Stimulated activated effector memory CD8-positive, alpha-beta T cell treated with anti-CD3 and anti-CD28 coated beads, Interleukin-12 subunit alpha, Interleukin-12 subunit beta, amount 100 ng/mL, for 72 hours (primary cell): ENCODE results near the gene MAP4K2.
A peak's percentile ranks its signal among the peaks of the same experiment; 100 is the strongest.

ENCODE experiments used
- ATAC-seq: fragments of 150-1000 bp; cut with Tn5 transposase; 2 replicates; pipeline ENCODE4 v1.10.0; 2021
- DNase-seq, 2 donors: peaks; one replicate each; pipeline ENCODE4 v3.0.0; 2021 to 2022; ENCODE audit warnings: low spot score in 2 of 2
- H3K27ac Mint-ChIP-seq: one replicate; pipeline ENCODE4 v1.8.0; 2022; ENCODE audit warnings: mild to moderate bottlenecking, mixed read lengths
- H3K36me3 Mint-ChIP-seq: one replicate; pipeline ENCODE4 v1.8.0; 2022; ENCODE audit warnings: mild to moderate bottlenecking, mixed read lengths
- H3K4me1 Mint-ChIP-seq: one replicate; pipeline ENCODE4 v1.8.0; 2022; ENCODE audit warnings: mixed read lengths
- H3K4me3 Mint-ChIP-seq: one replicate; pipeline ENCODE4 v1.8.0; 2022; ENCODE audit warnings: mild to moderate bottlenecking, mixed read lengths
- H3K9me3 Mint-ChIP-seq: one replicate; pipeline ENCODE4 v1.8.0; 2022; ENCODE audit warnings: mixed read lengths

MAP4K2 gene

DNA sequence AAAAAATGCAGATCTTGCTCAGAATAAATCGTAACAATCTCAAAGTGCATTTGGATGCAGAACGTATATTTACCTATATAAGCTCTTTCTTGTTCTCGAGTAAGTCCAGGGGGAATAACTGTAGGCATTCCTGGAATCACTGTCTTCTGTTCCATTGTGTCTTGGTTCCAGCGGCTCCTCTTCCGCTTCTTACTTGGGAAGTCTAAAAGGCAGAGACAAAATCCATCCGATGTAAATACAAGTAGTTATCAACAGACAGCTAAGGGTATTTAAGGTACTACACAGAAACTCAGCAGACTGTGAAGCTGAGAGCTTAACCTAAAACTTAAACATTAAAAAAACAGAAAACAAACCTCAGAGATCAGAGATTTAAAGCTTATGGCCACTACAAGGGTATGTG is 26.6 kb downstream of the MAP4K2 start:
- ATAC-seq (no peak), DNase-seq (no peak)
- Mint-ChIP-seq H3K9me3 (no peaks in the 10 kb centered on the region), H3K4me1 (peaks cover 47% of the 10 kb centered on the region), H3K4me3 (peak overlapping the region; percentile 88), H3K36me3 (peaks cover 86% of the 10 kb centered on the region), H3K27ac (peak overlapping the region; percentile 92)

DNA sequence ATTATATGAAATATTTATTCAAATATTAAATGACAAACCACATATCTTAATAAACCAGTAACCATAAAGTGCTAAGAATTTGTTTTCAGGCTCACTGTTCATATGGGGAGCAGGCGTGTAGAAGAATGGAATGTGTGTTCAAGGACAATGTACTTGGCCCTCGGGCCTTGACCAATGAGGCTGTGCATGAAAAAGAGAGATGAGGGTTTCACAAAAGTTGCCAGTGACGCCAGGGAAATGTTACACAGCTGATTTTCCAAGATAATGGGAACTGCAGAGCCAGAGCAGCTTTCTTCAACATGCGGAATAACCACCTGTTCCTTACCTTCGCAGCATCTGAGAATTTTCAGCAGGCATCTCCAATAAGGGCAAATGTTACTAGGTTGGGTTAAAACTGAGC is 28.9 kb downstream of the MAP4K2 start:
- H3K27ac Mint-ChIP-seq, result peak overlapping the region; percentile 92
- H3K4me1 Mint-ChIP-seq, result peaks cover 63% of the 10 kb centered on the region
- ATAC-seq (no peak), DNase-seq (no peak)
- peaks cover 97% of the 10 kb centered on the region for H3K36me3 Mint-ChIP-seq
- H3K9me3 Mint-ChIP-seq, result no peaks in the 10 kb centered on the region
- peak overlapping the region; percentile 88 for H3K4me3 Mint-ChIP-seq

GRCh38 chr11:64772303-64773018 is 30.6 kb downstream of the MAP4K2 start:
- DNase-seq, result no peak
- ATAC-seq, result no peak
- Mint-ChIP-seq H3K4me1 (peaks cover 74% of the 10 kb centered on the region), H3K4me3 (no peak overlapping the region), H3K36me3 (peaks cover 100% of the 10 kb centered on the region), H3K27ac (peak overlapping the region; percentile 67), H3K9me3 (no peaks in the 10 kb centered on the region)

- H3K36me3 Mint-ChIP-seq, result peaks cover 100% of the 10 kb centered on the region
- H3K4me1 Mint-ChIP-seq, result peaks cover 74% of the 10 kb centered on the region
- DNase-seq (no peak), ATAC-seq (no peak)
- no peak overlapping the region for H3K4me3 Mint-ChIP-seq
- H3K27ac Mint-ChIP-seq, result no peak overlapping the region
- H3K9me3 Mint-ChIP-seq, result no peaks in the 10 kb centered on the region
Observed at GRCh38 chr11:64771861-64772260, 31.2 kb downstream of the MAP4K2 start.

GRCh38 chr11:64770120-64770519 is 32.9 kb downstream of the MAP4K2 start:
- Mint-ChIP-seq H3K4me3 (no peak overlapping the region), H3K27ac (peak overlapping the region; percentile 81), H3K9me3 (no peaks in the 10 kb centered on the region), H3K4me1 (peaks cover 76% of the 10 kb centered on the region), H3K36me3 (peaks cover 100% of the 10 kb centered on the region)
- DNase-seq, result no peak
- ATAC-seq, result no peak

DNA sequence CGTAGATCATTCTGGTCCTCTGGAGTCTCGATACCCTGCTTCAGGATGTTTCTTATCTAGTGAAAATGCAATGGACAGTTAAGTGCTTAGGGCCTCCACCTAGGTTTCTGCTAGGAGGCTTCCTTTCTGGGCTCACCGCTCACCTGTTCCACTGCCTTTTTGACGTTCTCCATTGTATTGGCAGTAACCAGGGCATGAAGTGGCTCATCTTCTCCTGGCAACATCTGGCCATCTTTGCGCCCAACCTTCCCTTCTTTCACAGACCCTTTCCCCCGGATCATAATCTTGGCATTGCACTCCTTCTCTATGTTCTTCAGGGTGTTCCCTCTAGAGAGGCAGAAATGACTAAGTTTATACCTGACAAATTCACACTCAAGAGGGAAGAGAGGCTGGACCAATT is 33.7 kb downstream of the MAP4K2 start:
- Mint-ChIP-seq H3K27ac (peak overlapping the region; percentile 83), H3K4me1 (peaks cover 79% of the 10 kb centered on the region), H3K36me3 (peaks cover 100% of the 10 kb centered on the region), H3K4me3 (no peak overlapping the region), H3K9me3 (no peaks in the 10 kb centered on the region)
- ATAC-seq (no peak), DNase-seq (no peak)

DNA sequence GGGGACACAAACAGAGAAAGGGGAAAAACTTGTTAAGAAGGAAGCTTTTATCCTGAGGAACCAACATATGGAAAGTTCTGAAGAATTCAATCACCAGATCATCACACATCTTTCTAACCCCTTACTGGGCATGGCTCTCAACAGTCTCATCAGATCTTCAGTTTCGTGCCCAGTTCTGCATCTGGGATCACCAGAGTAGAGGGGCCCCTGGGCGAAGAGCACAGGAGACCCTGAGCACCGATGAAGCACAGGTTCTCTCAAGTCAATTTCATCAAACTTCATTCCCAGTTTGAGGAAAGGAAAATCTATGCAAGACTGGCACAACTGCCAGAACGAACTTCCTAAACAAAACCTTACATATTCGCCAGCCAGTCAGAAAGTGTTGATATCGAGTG is 34.7 kb downstream of the MAP4K2 start:
- no peak overlapping the region for H3K4me3 Mint-ChIP-seq
- ATAC-seq (no peak), DNase-seq (no peak)
- no peaks in the 10 kb centered on the region for H3K9me3 Mint-ChIP-seq
- peaks cover 82% of the 10 kb centered on the region for H3K4me1 Mint-ChIP-seq
- H3K27ac Mint-ChIP-seq, result peak overlapping the region; percentile 83
- H3K36me3 Mint-ChIP-seq, result peaks cover 100% of the 10 kb centered on the region

- Mint-ChIP-seq H3K4me1 (peaks cover 85% of the 10 kb centered on the region), H3K4me3 (no peak overlapping the region), H3K9me3 (no peaks in the 10 kb centered on the region), H3K36me3 (peaks cover 100% of the 10 kb centered on the region), H3K27ac (peak overlapping the region; percentile 83)
- DNase-seq, result peak; percentile 72 to 89
- ATAC-seq, result peak; percentile 67
Observed at GRCh38 chr11:64767344-64768299, 35.4 kb downstream of the MAP4K2 start.

- Mint-ChIP-seq H3K36me3 (peaks cover 100% of the 10 kb centered on the region), H3K4me3 (peak overlapping the region; percentile 26), H3K27ac (peak overlapping the region; percentile 83), H3K4me1 (peaks cover 92% of the 10 kb centered on the region), H3K9me3 (no peaks in the 10 kb centered on the region)
- ATAC-seq (no peak), DNase-seq (no peak)
Observed at GRCh38 chr11:64766881-64767280, 36.1 kb downstream of the MAP4K2 start.

DNA sequence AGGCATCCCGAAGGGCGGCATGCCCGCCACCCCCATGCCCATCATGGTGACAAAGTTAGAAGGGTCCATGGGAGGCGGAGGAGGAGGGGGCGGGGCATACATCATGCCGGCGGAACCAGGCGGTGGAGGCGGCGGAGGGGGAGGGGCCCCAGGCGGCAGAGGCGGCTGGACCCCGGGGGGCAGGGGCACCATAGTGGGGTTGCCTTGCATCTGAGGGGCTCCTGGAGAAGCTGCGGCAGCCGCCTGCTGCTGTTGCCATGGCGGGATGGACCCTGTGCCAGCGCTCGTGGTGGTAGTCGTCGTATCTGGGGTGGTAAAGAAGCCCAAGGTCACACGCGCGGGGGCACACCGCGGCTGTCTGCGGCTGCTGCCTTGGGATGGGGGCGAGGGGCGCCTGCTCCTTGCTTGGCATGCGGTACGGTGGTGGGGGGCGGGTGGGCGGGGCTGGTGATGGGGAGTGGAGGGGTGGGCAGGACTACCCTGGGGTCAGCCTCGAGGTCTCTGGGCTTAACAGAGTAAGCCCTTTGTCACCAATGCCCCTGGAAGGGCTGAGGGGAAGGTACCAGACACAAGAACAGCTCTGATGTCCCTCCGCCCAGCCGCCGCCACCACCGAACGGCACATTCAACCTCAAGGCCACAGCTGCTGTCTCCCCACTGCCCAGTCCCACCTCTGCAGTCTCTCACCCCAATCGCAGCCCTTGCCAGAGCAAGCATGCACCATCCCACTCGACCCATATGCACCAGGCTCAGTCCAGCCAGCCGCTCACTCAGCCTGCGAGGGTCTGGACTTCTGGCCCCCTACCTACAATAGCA is 37.0 kb downstream of the MAP4K2 start:
- Mint-ChIP-seq H3K36me3 (peaks cover 100% of the 10 kb centered on the region), H3K9me3 (no peaks in the 10 kb centered on the region), H3K4me1 (peaks cover 95% of the 10 kb centered on the region), H3K27ac (peak overlapping the region; percentile 81), H3K4me3 (peak overlapping the region; percentile 26)
- DNase-seq, result no peak
- no peak for ATAC-seq

DNA sequence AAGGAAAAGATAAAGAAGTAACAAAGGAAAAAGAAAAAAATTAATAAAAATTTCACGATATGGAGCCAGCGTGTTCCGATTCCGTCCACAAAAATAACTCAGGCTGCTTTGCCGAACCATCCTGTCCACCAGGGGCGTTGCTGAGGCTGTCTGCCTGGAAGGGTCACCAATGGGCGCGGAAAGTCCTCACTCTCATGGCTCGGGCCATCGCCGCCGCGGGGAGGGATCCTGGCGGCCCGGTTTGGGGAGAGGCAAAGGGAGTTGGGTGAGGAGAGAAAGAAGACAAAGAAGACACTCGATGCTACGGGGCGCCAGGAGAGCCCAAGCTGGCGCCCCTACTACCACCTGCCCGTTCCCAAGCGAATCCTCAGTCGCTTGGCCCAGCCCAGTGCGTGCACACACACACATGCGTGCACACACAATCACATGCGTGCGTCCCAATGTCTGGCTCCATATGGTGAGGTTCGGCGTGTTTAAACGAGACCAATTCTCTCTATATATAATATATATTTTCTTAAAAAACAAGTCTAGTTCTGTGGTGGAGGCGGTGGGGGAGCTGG is 37.6 kb downstream of the MAP4K2 start:
- peak overlapping the region; percentile 97 for H3K27ac Mint-ChIP-seq
- no peak for ATAC-seq
- H3K9me3 Mint-ChIP-seq, result no peaks in the 10 kb centered on the region
- peaks cover 94% of the 10 kb centered on the region for H3K4me1 Mint-ChIP-seq
- DNase-seq, result no peak
- peak overlapping the region; percentile 63 for H3K4me3 Mint-ChIP-seq
- H3K36me3 Mint-ChIP-seq, result peaks cover 100% of the 10 kb centered on the region

DNA sequence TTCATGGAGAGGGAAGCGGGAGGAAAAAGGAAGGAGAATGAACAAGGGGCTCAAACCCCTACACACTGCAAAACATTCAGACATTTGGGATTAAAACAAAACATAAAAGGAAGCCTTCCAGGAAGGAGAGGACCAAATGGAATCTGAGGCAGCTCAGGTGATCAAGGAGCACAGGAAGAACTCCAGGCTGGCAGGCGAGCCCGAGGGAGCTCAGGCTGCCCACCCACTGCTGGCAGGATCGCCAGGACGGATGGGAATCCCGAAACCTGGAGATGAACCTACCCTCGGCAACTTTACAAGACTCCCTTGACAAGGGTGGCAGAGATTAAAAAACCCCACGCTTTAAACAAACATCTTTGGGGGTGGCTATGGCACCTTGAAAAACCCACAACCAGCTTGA is 38.3 kb downstream of the MAP4K2 start:
- peaks cover 97% of the 10 kb centered on the region for H3K4me1 Mint-ChIP-seq
- H3K27ac Mint-ChIP-seq, result peak overlapping the region; percentile 97
- H3K36me3 Mint-ChIP-seq, result peaks cover 100% of the 10 kb centered on the region
- H3K4me3 Mint-ChIP-seq, result peak overlapping the region; percentile 63
- ATAC-seq, result no peak
- DNase-seq, result no peak
- H3K9me3 Mint-ChIP-seq, result no peaks in the 10 kb centered on the region

- Mint-ChIP-seq H3K36me3 (peaks cover 98% of the 10 kb centered on the region), H3K4me1 (peaks cover 96% of the 10 kb centered on the region), H3K27ac (peak overlapping the region; percentile 97), H3K9me3 (no peaks in the 10 kb centered on the region), H3K4me3 (peak overlapping the region; percentile 63)
- DNase-seq, result no peak
- peak; percentile 42 for ATAC-seq
Observed at GRCh38 chr11:64764040-64764611, 38.9 kb downstream of the MAP4K2 start.

GRCh38 chr11:64763526-64764039 is 39.4 kb downstream of the MAP4K2 start:
- Mint-ChIP-seq H3K4me3 (peak overlapping the region; percentile 63), H3K27ac (peak overlapping the region; percentile 97), H3K36me3 (peaks cover 95% of the 10 kb centered on the region), H3K9me3 (no peaks in the 10 kb centered on the region), H3K4me1 (peaks cover 92% of the 10 kb centered on the region)
- no peak for DNase-seq
- no peak for ATAC-seq
